Activated CD8-positive, alpha-beta T cell treated with anti-CD3 and anti-CD28 coated beads for 36 hours (primary cell): ENCODE data around the gene RDX. TPM values are rescaled to one million over a fixed set of nuclear protein-coding genes. Genes with fewer than 3 reads are reported as not detected.

Experiments used
- ATAC-seq: fragments of 200-7000 bp; cut with Tn5 transposase; one replicate; pipeline ENCODE4 v1.10.0; 2021; ENCODE audit warnings: mild to moderate bottlenecking, moderate library complexity
- CTCF ChIA-PET: fragments of 350-600 bp; sonication (Branson Sonifier 250); formaldehyde crosslinking; loops from one replicate; lab custom pipeline; 2021; ENCODE audit warnings: antibody characterized with exemption; lab: Charles Lee
- POLR2A ChIA-PET: fragments of 350-600 bp; sonication (Branson Sonifier 250); formaldehyde crosslinking; loops from one replicate; lab custom pipeline; 2021; ENCODE audit warnings: antibody characterized with exemption; lab: Charles Lee
- DNase-seq: peaks from one replicate; pipeline ENCODE4 v3.0.0-alpha.2; 2020
- H3K27ac Mint-ChIP-seq: one replicate; pipeline ENCODE4 v1.8.0; 2021; ENCODE audit warnings: mild to moderate bottlenecking, mixed read lengths
- H3K27me3 Mint-ChIP-seq: one replicate; pipeline ENCODE4 v1.8.0; 2021; ENCODE audit warnings: mixed read lengths
- H3K36me3 Mint-ChIP-seq: one replicate; pipeline ENCODE4 v1.8.0; 2021; ENCODE audit warnings: low read depth, mixed read lengths
- H3K4me1 Mint-ChIP-seq: one replicate; pipeline ENCODE4 v1.8.0; 2021; ENCODE audit warnings: low read depth, mixed read lengths
- H3K4me3 Mint-ChIP-seq: one replicate; pipeline ENCODE4 v1.8.0; 2021; ENCODE audit warnings: mild to moderate bottlenecking, moderate library complexity, mixed read lengths
- H3K9me3 Mint-ChIP-seq: one replicate; pipeline ENCODE4 v1.8.0; 2021; ENCODE audit warnings: mixed read lengths
- CTCF ChIP-seq: fragments of 200-600 bp; IDR thresholded peaks from one replicate; pipeline ENCODE4 v1.8.0; 2022; ENCODE audit warnings: antibody characterized with exemption, mild to moderate bottlenecking
- intact Hi-C: fragments of 100-400 bp; cut with micrococcal nuclease; formaldehyde crosslinking; loops from one replicate; pipeline ENCODE4 v1.10.0; 2022
- total RNA-seq, 2 experiments: library from RNA; stranded (reverse); gene quantifications; one replicate each; pipeline ENCODE4 v1.2.3, GENCODE V29; 2021

The RDX gene
- total RNA-seq, 2 experiments from 2014 or later: 37.8 to 41.2 TPM

DNA sequence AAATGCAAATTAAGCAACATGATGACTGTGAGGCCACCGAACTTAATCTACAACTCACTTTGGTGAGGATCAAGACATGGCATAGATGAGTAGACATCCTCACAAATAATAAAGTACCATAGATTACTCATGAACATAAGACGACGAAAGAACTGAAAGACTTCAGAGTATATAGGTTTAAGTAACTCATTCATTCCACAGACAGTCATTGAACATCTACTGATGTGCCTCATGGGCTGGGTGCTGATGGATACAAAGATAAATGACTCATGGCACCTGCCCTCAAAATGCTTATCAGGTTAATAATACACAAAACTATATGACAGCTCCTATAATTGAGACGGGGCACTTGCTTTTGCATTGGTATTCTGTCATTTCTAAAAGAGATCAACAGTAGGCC lies 139.9 kb downstream of the RDX start:
- TF ChIP-seq CTCF: no peak
- Mint-ChIP-seq H3K9me3 (no peaks in the 10 kb centered on the region), H3K4me3 (no peak overlapping the region), H3K36me3 (no peaks in the 10 kb centered on the region), H3K27ac (no peak overlapping the region), H3K4me1 (no peaks in the 10 kb centered on the region), H3K27me3 (no peaks in the 10 kb centered on the region)
- no peak for ATAC-seq
- DNase-seq: no peak
- ChIA-PET POLR2A (no interaction called here), CTCF (no interaction called here)
- intact Hi-C loops: no loop called here

- DNase-seq (no peak), ATAC-seq (no peak)
- intact Hi-C loops: no loop called here
- H3K9me3 Mint-ChIP-seq: no peaks in the 10 kb centered on the region
- H3K36me3 Mint-ChIP-seq: no peaks in the 10 kb centered on the region
- H3K27me3 Mint-ChIP-seq: no peaks in the 10 kb centered on the region
- no peak for TF ChIP-seq CTCF
- CTCF ChIA-PET: no interaction called here
- POLR2A ChIA-PET: no interaction called here
- H3K4me3 Mint-ChIP-seq: no peak overlapping the region
- no peaks in the 10 kb centered on the region for H3K4me1 Mint-ChIP-seq
- no peak overlapping the region for H3K27ac Mint-ChIP-seq
These were observed 142.9 kb downstream of the RDX start for GRCh38 chr11:110153474-110153873.

- H3K27me3 Mint-ChIP-seq: no peaks in the 10 kb centered on the region
- intact Hi-C loops: no loop called here
- ATAC-seq (no peak), DNase-seq (no peak)
- H3K36me3 Mint-ChIP-seq: no peaks in the 10 kb centered on the region
- no peaks in the 10 kb centered on the region for H3K9me3 Mint-ChIP-seq
- H3K4me3 Mint-ChIP-seq: no peak overlapping the region
- TF ChIP-seq CTCF: no peak
- CTCF ChIA-PET: no interaction called here
- POLR2A ChIA-PET: no interaction called here
- no peak overlapping the region for H3K27ac Mint-ChIP-seq
- H3K4me1 Mint-ChIP-seq: no peaks in the 10 kb centered on the region
These were observed 144.2 kb downstream of the RDX start for GRCh38 chr11:110152199-110152598.

DNA sequence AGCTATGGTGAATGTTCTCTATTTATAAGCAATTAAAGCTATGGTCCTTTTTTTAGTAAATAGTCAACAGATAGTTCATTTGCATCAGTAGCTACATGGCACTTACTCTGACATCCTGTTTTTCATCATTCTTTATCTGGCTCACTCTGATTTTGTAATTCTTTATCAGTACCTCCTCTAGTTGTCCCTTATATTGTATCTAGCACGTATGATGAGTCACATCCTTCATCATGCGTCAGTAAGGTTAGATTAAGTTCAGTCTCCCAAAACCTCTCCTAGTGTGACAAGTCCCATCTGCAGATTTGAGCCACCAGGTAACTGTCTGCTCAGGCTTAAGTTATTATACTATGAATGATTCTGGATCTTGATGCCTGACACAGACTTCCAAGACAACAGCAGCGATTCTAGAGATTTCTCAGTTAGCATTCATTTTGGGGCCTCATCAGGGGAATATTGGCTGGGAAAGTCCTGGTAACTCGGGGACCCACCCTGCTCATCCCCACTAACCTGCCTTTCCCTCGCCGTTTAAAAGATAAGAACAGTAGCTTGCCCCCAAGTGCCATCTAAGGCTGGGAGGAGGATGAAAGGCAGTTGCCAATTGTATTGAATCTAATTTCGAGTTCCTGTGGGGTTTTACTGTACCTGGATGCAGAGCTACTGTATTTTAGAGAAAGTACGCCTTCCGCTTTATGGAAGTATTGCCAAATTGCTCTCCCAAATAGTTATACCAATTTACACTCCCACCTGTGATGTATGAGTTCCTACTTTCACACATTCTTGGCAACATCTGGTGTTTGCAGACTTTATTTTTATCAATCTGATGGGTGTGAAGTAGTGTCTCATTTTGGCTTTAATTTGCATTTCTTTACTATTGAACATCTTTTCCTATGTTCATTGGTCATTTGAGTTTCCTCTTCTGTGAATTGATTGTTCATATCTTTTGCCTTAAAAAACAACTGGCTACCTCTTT lies 147.4 kb downstream of the RDX start:
- CTCF ChIA-PET: interaction anchor here (1.4 kb wide), 1 partner anchor 18 kb away, joined by 4 read pairs; no protein-coding TSS in a partner anchor
- no peaks in the 10 kb centered on the region for H3K4me1 Mint-ChIP-seq
- no peak overlapping the region for H3K4me3 Mint-ChIP-seq
- no peak for TF ChIP-seq CTCF
- no peak overlapping the region for H3K27ac Mint-ChIP-seq
- peaks cover 3% of the 10 kb centered on the region for H3K27me3 Mint-ChIP-seq
- DNase-seq (no peak), ATAC-seq (peak; percentile 42)
- H3K9me3 Mint-ChIP-seq: no peaks in the 10 kb centered on the region
- intact Hi-C loops: no loop called here
- POLR2A ChIA-PET: no interaction called here
- H3K36me3 Mint-ChIP-seq: no peaks in the 10 kb centered on the region
